Cortex of kidney (tissue), 1 donor: ENCODE measurements around the gene GSDMA.

Experiments
- DNase-seq: peaks from one replicate; lab custom pipeline; 2025; lab: John Stamatoyannopoulos, UW

GSDMA gene

GRCh38 chr17:39963829-39964228, 1.0 kb downstream of the GSDMA start:
- DNase-seq = no peak

- DNase-seq = no peak
Observed at GRCh38 chr17:39965017-39965699, 2.4 kb downstream of the GSDMA start.

GRCh38 chr17:39966771-39967170, 4.0 kb downstream of the GSDMA start:
- no peak for DNase-seq

GRCh38 chr17:39968761-39969160, 6.0 kb downstream of the GSDMA start:
- DNase-seq = no peak

- DNase-seq = no peak
Observed at GRCh38 chr17:39969375-39969774, 6.6 kb downstream of the GSDMA start.

DNA sequence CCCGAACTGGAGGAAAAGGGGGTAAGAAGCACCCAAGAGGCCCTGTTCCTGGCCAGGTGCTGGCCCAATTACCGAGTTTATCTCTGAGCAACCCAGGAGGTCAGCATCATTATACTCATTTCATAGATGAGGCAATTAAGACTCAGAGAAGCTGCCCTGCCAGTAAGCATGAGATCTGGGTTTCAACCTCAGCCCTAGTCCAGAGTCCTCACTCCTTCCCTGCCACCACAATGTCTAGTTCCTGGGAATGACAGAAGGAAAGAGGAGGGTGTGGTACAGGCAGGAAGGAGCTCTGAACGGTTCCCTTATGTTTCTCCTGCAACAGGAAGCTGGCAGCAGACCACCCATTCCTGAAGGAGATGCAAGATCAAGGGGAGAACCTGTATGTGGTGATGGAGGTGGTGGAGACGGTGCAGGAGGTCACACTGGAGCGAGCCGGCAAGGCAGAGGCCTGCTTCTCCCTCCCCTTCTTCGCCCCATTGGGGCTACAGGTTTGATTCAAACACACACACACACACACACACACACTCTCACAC, 7.4 kb downstream of the GSDMA start:
- DNase-seq = no peak

DNA sequence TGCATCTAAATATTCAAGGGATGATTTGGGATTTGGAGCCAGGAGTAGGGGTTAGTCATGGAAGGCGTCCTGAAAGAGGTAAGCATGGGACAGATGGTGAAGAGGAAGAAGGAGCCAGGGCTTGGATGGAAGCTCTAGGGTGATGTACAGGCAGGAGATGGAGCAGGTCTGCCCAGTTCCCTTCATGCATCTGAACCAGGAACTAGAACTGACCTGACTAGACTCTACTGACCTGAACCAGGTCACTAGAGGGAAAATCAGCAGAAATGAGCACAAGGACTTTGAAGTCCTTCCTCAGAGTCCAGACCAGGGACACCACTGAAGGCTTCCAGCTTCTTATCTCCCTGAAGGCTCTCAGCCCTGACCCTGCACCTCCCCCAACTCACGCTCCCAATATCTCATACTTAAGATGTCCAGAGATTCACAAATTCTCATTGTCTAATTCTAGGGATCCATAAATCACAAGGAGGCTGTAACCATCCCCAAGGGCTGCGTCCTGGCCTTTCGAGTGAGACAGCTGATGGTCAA, 8.3 kb downstream of the GSDMA start:
- no peak for DNase-seq

DNA sequence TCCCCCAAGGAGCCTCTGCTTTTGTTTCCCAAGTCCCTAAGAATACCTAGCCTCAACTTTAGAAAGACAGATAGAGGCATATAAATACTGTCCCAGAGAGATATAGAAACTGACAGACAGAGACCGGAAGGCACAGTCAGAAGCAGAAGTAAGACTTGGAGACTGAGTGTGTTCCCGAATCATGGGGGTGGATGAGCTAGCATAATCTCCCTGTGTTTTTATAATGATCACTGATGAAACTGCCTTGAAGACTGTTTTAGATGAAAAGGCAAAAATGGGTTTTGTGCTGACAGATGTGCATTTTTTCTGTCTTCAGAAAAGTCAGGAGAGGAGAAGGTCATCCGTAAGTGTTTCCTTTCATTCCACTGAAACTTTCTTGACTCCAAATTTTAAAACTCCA, 9.5 kb downstream of the GSDMA start:
- no peak for DNase-seq

GRCh38 chr17:39973496-39973895, 10.7 kb downstream of the GSDMA start:
- DNase-seq = no peak

- DNase-seq = no peak
Observed at GRCh38 chr17:39974433-39974832, 11.6 kb downstream of the GSDMA start.

- no peak for DNase-seq
Observed at GRCh38 chr17:39975801-39976200, 13.0 kb downstream of the GSDMA start.

GRCh38 chr17:39979016-39979670, 16.3 kb downstream of the GSDMA start:
- no peak for DNase-seq

DNA sequence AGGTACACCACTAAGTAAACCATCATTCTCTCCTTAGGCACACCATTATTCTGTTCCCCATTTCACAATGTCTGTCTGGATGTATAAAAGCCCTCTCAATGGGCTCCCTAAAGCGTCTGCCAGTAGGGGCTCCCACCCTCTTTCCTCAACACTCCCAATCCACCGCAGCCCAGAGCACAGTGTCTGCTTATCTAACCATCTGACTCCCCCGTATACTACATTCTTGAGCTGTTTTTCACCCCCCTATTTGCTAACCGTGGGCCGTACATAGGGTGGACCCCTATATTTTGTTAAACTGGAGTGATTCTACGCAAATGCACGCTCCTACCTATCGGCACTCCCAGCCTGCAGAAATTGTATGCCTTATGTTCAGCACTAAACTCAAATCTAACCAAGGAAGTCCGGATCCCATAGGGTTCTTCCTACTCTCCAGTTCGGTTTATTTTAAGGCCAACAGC, 17.1 kb downstream of the GSDMA start:
- no peak for DNase-seq

- peak; percentile 33 for DNase-seq
Observed at GRCh38 chr17:39980351-39981206, 17.8 kb downstream of the GSDMA start, which contains the start of gene PSMD3. Gene PSMD3 (plus strand): TSS chr17:39980807. CDS start chr17:39980971, 164 bp downstream.

DNA sequence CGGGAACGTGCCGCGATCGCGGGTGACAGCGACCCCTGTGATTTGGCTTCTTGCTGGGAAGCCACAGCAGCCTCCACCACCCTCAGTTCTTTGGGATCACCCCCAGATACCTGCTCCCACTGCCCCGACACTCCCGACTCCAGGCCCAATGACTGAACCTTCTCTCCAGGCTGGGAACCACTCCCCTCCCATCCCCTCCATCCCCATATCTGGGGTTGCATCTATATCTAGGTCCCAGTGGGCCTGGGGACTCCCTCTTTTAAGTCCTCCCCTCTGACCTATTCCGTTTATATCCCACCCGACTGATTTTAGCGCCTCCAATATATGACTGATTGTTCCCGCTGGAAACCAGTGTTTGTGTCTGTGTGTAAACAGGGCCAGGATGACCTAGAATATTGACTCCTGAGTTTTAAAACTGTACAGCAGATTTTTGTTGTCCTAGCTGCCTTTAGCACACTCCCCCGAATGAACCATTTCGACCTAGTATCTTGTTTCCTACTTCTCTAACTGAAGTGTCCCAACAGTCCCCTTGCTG, 18.5 kb downstream of the GSDMA start:
- DNase-seq = no peak

DNA sequence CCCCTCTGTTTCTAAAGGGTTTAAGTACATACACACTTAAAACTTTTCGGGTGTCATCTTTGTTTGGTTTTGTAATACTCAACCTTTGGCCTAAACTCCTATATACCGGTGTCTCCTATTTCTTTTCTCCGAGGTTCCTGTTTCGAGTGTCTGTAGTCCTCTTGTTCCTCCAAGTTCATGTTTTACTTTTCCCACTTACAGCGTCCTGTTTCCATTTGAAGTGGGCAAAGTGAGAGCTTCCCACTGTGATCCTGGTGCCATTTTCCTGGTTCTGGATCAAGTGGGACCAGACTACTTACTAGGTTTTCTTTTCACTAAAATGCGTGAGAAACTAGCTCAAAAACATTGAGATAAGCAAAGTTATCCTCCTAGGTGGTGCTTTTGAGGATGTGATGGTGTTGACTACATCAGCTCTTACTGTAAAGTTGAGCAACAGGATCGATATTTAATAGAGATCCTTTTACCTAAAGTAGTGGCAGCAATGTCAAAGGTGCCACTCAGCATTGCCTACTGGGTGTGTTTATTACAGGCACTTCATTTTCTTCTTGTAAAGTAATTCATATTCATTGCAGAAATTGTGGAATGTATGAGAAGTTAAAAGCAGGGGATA, 19.1 kb downstream of the GSDMA start:
- no peak for DNase-seq

DNA sequence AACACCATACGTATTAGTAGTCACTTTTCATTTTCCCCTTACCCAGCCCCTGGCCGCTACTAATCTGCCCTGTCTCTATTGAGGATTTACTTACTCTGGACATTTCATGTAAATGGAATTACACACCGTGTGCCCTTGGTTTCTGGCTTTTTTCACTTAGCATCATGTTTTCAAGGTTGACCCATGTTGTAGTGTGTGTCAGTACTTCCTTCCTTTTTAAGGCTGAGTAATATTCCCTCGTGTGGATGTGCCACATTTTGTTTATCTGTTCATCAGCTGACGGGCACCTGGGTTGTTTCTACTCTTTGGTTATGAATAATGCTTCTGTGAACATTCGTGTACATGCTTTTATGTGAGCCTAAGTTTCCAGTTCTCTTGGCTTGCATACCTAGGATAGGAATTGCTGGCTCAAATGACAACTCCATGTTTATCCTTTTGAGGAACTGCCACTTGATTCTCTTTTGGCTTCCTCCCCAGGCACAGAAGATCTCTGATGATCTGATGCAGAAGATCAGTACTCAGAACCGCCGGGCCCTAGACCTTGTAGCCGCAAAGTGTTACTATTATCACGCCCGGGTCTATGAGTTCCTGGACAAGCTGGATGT, 25.5 kb downstream of the GSDMA start:
- DNase-seq = no peak

GRCh38 chr17:39994448-39994847, 31.6 kb downstream of the GSDMA start:
- DNase-seq = no peak

DNA sequence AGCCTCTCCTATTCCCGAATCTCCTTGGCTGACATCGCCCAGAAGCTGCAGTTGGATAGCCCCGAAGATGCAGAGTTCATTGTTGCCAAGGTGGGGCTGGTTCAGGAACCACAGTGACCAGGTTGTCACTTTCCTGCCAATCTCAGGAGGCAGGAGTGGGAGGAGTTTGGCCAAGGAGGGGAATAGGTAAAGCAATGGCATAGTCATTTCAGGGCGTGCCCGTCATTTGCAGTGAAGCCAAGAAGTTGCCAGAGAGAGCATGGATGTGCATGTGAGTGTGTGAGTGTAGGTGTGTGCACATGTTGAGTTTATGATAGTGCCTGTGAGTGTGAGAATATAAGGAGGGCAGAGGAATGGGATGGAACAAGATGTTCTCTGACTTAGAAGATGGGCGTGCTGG, 32.6 kb downstream of the GSDMA start:
- no peak for DNase-seq

DNA sequence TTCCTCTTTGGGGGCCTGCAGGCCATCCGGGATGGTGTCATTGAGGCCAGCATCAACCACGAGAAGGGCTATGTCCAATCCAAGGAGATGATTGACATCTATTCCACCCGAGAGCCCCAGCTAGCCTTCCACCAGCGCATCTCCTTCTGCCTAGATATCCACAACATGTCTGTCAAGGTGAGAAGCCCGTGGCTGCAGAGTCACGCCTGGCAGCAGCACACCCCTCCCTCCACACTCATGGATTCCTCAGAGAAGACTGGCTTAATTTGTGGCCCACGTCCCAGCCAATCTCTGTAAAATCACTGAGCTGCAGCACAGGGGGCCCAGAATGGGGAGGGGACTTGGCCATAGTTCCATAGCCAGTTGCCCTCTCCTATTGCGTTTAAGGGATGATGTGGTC, 33.4 kb downstream of the GSDMA start:
- DNase-seq = no peak

GRCh38 chr17:39996800-39997199, 34.0 kb downstream of the GSDMA start:
- DNase-seq = no peak
